AG09309 (cell line): ENCODE results near the gene OSBPL6.
"Not testable (repeated sequence)": the region's sequence is repeated elsewhere in the genome, so short reads cannot be mapped to it uniquely, and the experiment has no call there.

ENCODE experiments used
- DNase-seq: peaks from one replicate; pipeline ENCODE4 v3.0.0-alpha.2; 2010; ENCODE audit warnings: low read depth
- H3K4me3 ChIP-seq: 2 replicates; pipeline ENCODE4 v1.5.1; 2011; ENCODE audit warnings: mild to moderate bottlenecking, low read depth, low read length, moderate library complexity; ENCODE audit not compliant: control insufficient read depth
- TF ChIP-seq, protein P1 (sequence below): IDR thresholded peaks from 2 replicates; pipeline ENCODE4 v1.5.1; 2011; ENCODE audit warnings: mild to moderate bottlenecking, low read depth, low read length, inconsistent platforms; ENCODE audit not compliant: insufficient read depth, control insufficient read depth; ENCODE audit errors: missing control alignments

Gene OSBPL6

DNA sequence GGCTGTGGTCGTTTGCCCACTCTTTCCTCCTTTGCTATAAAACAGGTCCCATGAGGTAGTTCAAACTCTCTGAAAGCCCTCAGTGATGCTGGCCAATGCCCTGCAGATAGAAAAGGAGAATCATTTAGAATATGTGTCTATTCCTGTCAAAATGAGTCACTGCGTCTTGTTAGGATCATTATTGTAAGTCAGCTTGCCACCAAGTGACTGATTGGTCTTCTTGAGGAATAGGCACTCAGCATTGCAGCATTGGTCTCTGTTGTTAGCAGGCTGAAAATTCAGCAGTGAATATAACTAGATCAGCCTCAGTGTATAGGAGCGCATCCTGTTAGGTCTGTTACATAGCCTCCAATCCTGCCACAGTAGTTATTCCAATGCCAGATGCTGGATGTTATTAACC lies 227.8 kb downstream of the OSBPL6 start:
- TF ChIP-seq, protein P1, sequence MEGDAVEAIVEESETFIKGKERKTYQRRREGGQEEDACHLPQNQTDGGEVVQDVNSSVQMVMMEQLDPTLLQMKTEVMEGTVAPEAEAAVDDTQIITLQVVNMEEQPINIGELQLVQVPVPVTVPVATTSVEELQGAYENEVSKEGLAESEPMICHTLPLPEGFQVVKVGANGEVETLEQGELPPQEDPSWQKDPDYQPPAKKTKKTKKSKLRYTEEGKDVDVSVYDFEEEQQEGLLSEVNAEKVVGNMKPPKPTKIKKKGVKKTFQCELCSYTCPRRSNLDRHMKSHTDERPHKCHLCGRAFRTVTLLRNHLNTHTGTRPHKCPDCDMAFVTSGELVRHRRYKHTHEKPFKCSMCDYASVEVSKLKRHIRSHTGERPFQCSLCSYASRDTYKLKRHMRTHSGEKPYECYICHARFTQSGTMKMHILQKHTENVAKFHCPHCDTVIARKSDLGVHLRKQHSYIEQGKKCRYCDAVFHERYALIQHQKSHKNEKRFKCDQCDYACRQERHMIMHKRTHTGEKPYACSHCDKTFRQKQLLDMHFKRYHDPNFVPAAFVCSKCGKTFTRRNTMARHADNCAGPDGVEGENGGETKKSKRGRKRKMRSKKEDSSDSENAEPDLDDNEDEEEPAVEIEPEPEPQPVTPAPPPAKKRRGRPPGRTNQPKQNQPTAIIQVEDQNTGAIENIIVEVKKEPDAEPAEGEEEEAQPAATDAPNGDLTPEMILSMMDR = no peak
- H3K4me3 ChIP-seq = no peak overlapping the region
- DNase-seq = no peak

GRCh38 chr2:178423746-178424145 lies 229.4 kb downstream of the OSBPL6 start:
- H3K4me3 ChIP-seq, DNase-seq: not testable (repeated sequence)

DNA sequence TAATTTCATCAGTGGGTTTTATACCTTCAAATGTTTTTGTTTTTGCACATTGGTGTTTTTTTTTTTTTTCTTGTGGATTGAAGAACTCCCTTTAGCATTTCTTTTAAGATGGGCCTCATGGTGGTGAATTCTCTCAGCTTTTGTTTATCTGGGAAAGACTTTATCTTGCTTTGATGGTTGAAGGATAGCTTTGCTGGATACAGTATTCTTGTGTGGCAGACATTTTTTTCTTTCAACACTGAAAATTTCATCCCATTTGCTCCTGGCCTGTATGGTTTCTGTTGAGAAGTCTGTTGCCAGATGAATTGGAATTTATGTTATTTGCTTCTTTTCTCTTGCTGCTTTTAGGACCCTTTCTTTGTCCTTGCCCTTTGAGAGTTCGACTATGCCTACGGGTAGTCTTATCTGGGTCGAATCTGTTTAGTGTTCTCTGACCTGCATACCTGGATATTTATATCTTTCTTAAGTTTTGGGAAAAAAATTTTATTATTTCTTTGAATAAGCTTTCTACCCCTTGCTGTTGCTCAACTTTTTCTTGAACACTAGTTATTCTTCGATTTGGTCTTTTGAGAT lies 231.0 kb downstream of the OSBPL6 start:
- DNase-seq = no peak
- H3K4me3 ChIP-seq = no peak overlapping the region
- TF ChIP-seq, protein P1 = no peak

DNA sequence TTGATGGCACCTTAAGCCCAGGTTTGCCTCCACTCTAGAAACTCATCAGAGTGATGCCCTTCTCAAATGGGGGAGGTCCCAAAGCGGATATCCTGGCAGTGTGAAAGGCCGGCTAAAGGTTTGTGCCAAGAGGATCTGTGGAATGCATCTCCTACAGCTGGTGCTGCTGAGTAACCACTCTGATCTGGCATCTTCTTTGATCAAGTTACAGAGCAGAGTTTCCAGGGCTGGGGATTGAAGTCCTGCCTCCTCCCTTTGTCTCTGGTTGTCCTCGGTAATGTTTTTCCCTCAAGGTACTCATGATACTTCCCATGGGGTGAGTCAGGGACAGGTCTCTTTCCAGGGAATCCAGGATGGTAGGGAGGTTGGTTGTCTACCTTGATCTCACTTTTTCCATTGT lies 232.1 kb downstream of the OSBPL6 start:
- DNase-seq = no peak
- TF ChIP-seq, protein P1 = no peak
- no peak overlapping the region for H3K4me3 ChIP-seq

DNA sequence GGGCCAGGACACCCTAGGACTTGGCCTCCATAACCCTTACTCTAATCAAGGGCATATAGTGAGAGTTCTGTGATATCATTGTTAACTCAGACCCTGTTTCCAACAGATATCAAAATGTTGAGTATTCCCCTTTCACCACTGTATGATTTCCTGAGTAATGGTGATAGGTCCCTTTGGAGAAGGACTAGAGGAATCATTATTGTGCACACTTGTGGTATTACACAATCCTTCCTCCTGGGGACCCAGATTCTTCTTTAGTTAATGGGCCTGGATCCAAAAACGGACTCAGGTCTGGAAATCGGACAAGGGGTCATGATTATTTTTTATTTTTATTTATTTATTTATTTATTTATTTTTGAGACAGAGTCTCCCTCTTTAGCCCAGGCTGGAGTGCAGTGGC lies 233.1 kb downstream of the OSBPL6 start:
- no peak overlapping the region for H3K4me3 ChIP-seq
- DNase-seq = no peak
- TF ChIP-seq, protein P1 = no peak

DNA sequence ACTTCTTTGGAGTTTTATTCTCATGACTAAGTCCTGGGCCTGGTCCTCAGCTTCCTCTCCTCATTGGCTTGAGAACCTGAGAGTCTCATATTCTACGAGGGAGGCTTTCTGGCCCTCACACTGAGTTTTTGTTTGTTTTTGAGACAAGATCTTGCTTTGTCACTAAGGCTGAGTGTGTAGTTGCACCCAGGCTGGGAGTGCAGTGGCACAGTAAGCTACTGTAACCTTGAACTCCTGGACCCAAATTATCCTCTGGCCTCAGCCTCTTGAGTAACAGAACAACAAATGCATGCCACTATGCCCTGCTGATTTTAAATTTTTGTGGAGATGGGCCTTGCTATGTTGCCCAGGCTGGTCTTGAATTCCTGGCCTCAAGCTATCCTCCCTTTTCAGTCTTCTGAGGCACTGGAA lies 234.1 kb downstream of the OSBPL6 start:
- DNase-seq = no peak
- no peak overlapping the region for H3K4me3 ChIP-seq
- TF ChIP-seq, protein P1 = no peak

DNA sequence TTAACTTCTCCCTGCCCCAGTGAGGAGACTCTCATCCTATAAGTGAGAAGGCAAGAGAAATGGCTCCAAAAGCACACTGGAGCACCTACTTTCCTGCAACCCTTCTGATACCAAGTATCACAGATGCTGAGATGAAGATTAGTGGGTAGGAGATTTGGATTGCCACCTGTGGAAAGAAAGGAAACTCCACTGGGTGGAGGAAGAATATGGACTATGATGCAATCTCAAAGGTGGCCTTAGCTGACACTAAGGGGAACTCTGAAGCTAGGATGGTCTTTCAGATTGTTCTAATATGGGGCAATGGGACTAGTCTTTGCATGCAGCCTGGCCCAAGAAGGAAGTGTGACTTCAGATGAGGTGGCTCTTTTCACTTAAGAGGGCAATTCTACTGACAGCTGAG lies 235.0 kb downstream of the OSBPL6 start:
- TF ChIP-seq, protein P1 = no peak
- DNase-seq = no peak
- no peak overlapping the region for H3K4me3 ChIP-seq
